HG03571 (cell line): Measurements from ENCODE around the gene NTF3.

ENCODE experiments used
- ATAC-seq: cut with Tn5 transposase; IDR thresholded peaks from one replicate; pipeline ENCODE4 v1.9.1; 2021; ENCODE audit not compliant: unreplicated experiment

Gene NTF3

DNA sequence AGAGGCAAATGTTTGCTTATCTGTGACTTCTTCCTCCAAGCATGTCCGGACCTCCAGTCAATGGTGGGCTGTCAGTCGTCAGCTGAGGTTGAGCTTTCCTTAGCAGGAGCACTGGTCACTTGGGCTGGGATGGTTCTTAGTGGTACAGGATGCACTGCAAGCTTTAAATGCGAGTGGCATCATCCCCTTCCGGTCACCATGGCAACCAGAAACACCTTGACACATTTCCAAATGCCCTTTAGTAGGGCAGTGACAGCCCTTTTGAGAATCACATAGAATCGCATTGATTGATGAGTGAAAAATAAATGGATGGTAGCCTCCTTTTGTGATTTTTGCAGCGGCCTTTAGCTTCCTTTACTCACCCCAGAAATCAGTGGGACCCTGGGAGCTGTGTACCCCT, 24.1 kb downstream of the NTF3 start:
- ATAC-seq, result no peak

DNA sequence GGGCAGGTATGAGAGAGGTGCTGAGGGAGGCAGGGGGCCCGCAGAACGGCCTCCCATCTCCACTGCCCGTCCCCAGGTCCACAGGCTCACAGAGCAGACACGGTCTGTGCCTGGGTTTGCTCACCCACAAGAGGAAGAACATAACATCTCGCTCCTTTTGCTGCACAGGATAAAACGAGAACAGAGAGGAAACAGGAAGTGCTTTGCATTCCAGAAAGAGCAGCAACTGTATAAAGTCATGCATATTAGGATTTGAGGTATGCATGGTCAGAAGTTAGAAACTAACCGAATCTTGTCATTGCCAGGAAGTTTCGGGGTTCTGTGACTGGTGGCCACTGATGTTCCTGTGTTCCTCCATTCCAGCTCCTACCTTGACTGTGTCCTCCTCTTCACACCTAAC, 25.0 kb downstream of the NTF3 start:
- ATAC-seq, result no peak

- no peak for ATAC-seq
Observed at GRCh38 chr12:5458229-5459050, 26.5 kb downstream of the NTF3 start.

GRCh38 chr12:5459051-5459782, 27.3 kb downstream of the NTF3 start:
- ATAC-seq, result no peak

- ATAC-seq, result no peak
Observed at GRCh38 chr12:5460817-5461216, 28.9 kb downstream of the NTF3 start.

GRCh38 chr12:5461966-5462365, 30.1 kb downstream of the NTF3 start:
- ATAC-seq, result no peak

GRCh38 chr12:5464096-5464495, 32.2 kb downstream of the NTF3 start:
- no peak for ATAC-seq

GRCh38 chr12:5465384-5465783, 33.5 kb downstream of the NTF3 start:
- no peak for ATAC-seq

DNA sequence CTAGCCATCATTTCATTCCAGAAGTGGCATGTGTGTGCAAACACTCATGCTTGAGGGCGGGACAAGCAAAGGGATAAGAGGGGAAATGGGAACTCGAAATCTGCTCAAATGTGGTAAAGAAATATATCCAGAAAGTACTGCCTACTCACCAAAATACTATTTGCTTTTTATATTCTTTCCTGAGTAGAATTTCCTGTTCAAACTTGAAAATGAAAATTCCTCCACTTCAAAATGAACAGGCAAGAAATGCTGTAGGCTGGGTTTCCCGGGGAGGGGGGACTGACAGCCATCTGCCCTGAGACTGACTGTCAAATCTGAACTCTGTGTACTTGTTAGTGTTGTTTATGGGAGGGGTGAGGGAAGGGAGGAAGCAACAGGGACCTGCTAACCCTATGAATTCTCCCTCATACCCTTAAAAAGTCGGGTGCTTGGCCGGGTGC, 34.6 kb downstream of the NTF3 start:
- no peak for ATAC-seq

- no peak for ATAC-seq
Observed at GRCh38 chr12:5467931-5468330, 36.0 kb downstream of the NTF3 start.

- no peak for ATAC-seq
Observed at GRCh38 chr12:5470221-5470620, 38.3 kb downstream of the NTF3 start.

DNA sequence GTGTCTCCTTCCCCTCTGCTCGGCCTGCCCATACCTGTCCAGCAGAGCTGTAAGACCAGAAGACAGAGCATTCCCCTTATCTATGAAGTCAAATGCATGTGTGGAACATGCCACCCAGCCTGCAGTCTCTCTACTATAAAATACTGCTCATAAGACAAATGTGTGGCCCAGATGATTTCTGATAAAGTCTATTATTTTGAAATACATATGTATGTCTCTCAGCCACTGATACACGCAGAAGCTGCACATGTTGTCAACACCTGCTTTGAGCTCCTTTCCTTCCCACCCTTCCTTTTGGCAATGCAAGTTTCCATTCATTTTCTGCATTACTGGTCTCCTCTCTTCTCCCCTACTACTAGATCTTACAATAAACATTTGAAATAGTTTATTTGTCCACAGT, 38.8 kb downstream of the NTF3 start:
- no peak for ATAC-seq

- no peak for ATAC-seq
Observed at GRCh38 chr12:5473076-5473782, 41.3 kb downstream of the NTF3 start.

GRCh38 chr12:5473783-5474116, 41.8 kb downstream of the NTF3 start:
- no peak for ATAC-seq

GRCh38 chr12:5476356-5476755, 44.4 kb downstream of the NTF3 start:
- ATAC-seq, result no peak

GRCh38 chr12:5478081-5478706, 46.3 kb downstream of the NTF3 start:
- ATAC-seq, result no peak

DNA sequence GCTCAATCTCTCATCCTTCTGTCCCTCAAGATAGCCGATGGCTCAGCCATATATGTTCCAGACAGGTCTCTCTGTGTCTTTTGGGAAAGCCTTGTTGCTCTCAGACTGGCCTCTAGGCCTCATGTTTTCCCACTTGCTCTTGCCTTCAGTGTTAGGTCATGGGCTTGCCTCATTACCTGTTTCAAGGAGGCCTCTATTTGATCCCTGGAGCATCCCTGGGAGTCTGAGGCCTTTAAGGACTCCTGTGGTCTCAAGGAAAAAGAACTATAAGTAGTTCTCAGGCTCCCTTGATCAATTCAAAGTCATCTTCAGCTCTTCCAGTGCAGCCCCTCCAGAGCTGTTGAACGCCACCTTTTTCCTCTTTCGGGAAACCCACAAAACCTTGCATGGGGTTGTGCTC, 47.9 kb downstream of the NTF3 start:
- no peak for ATAC-seq

DNA sequence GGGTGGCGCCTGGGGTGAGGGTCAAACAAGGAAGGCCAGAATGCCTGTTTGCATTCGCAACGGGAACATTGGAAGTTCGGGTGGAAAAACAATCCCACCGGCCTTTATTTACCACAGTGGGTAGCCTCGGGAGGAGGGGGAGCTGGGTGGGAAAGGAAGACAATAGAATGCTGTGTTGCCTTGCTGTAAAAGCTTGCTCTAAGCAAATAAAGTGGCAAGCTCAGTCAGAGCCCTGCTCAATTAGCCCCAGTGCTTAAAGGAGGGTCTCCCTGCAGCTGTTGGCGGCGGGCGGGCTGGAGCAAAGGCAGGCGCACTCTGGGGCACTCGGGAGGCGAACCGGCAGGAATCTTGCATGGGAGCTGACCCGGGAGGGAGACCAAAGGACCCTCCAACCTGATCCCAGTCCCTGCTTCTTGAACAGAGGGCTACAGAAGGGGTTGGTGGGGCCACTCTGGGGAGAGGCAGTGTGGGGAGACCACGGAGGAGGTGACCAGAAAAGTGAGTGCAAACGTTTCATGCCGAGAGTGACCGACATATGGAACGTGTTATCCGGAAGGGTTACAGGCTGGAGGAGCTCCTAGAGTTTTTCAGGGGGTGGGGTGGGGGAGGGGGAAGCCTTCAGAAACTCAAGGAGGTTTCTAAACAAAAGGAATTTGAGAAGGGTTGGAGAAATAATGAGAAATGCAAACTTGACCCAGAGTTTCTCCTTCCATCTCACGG, 48.5 kb downstream of the NTF3 start:
- no peak for ATAC-seq

DNA sequence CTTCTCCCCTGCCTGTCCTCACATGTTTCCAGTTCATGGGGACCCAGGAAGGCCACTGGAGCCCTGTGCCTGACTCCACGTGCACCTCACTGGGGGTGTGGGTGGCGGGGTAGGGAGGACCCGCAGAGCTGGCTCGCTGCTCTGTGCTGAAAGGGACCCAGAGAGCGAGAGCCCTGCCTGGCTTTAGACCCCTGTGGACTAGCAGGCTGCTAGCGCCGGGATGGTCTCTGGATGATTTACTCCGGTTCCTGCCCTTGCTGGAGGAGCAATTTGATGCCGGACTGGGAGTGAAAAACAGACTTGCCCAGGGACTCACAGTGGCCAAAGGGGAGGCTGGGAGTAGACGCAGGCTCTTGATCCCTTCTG, 49.0 kb downstream of the NTF3 start:
- no peak for ATAC-seq

GRCh38 chr12:5481645-5482044, 49.7 kb downstream of the NTF3 start:
- ATAC-seq, result no peak

DNA sequence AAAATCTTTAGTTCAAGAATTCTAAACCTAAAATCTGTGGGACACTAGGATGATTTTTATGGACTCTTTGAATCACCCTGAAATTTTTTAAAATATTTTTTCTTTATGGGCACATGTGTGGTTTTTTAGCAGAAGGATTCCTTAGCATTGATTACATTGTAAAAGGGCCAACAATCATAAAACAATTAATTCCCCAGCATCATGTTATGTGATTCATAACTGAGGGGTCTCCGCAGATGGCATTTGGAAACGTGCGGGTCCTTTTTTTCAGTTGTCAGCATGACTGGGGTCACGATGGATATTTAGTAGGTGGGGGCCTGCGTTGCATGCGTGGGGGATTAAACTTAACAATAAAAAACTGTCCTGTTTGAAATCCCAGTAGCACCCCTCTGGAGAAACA, 52.5 kb downstream of the NTF3 start:
- ATAC-seq, result no peak
